ENCODE measurements around the gene ZNF469.
"Not testable (repeated sequence)": the region's sequence is repeated elsewhere in the genome, so short reads cannot be mapped to it uniquely, and the experiment has no call there.

Gene ZNF469

GRCh38 chr16:88359008-88359407 lies 23.8 kb upstream of the ZNF469 start:
- no peak for DNase-seq

- DNase-seq = not testable (repeated sequence)
Measured at GRCh38 chr16:88360401-88360800, 22.4 kb upstream of the ZNF469 start.

DNA sequence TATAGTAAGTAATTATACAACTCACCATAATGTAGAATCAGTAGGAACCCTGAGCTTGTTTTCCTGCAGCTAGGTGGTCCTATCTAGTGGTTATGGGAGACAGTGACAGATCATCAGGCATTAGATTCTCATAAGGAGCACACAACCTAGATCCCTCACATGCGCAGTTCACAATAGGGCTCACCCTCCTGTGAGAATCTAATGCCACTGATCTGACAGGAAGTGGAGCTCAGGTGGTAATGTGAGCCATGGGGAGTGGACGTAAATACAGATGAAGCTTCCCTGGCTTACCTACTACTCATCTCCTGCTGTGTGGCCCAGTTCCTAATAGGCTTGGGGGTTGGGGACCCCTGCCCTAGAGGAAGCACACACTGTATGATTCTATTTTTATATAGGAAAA lies 21.8 kb upstream of the ZNF469 start:
- DNase-seq = no peak

DNA sequence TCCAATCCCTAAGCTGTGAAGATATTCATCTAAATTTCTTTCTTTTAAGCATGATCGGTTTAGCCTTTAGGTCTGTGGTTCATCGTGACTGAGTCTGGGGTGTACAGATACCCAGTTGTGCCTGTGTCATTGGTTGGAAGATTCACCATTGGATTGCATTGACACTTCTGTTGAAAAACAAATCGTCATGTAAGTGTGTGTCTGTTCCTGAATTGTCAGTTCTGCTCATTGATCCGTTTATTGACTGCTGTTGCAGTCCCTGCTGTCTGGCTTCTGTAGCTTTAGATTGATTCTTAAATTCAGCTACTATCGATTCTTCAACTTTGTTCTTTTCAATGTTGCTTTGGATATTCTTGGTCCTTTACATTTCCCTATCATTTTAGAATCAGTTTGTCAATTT lies 21.0 kb upstream of the ZNF469 start:
- DNase-seq = no peak

- DNase-seq = no peak
Measured at GRCh38 chr16:88363239-88363891, 19.4 kb upstream of the ZNF469 start.

DNA sequence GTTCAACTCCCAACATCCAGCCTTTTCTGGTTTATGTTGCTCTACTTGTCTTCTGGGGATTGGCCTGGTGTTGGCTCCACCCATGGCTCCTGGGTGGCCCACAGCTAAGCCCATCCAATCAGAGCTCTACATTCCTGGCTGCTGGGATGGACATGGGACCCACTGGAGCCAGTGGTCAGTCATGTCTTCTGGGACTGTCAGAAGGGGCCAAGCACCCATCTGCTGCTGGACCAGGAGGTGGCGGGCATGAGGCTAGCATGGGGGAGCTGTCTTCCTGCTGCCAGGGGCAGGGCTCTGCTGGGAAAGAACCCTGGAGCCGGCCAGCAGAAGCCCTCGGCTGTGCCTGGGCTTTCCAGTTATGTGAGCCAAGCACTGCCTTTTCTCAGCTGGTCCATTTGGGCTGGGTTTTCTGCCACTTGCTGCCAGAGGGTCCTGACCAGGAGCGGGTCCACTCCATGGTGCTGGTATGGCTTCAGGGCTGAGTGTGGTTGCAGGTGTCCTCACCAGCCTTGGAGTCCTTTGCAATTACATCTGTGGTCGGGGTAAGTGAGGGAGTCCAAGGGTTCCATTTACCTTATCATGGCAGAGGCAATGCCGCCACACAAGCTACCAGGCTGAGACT lies 17.4 kb upstream of the ZNF469 start:
- DNase-seq = no peak

DNA sequence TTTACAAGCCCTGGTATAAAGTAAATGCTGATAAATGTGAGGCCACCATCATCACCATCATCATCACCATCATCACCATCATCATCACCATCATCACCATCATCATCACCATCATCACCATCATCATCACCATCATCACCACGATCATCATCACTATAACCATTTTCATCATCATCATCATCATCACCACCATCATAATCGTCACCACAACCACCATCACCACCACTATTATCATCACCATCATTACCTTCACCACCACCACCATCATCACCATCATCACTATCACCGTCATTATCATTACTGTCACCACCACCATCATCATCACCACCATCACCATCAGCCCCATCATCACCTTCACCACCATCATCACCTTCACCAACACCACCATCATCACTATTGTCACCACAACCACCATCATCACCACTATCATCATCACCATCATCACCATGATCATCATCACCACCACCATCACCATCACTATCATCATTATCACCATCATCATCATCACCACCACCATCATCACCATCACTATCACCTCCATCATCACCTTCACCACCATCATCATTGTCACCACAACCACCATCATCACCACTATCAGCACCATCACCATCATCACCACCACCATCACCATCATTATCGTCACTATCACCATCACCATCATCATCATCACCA lies 16.6 kb upstream of the ZNF469 start:
- no peak for DNase-seq

- no peak for DNase-seq
Measured at GRCh38 chr16:88366704-88367047, 16.1 kb upstream of the ZNF469 start.

GRCh38 chr16:88367560-88367959 lies 15.2 kb upstream of the ZNF469 start:
- no peak for DNase-seq

GRCh38 chr16:88368036-88368435 lies 14.7 kb upstream of the ZNF469 start:
- DNase-seq = no peak

GRCh38 chr16:88368994-88369393 lies 13.8 kb upstream of the ZNF469 start:
- no peak for DNase-seq

GRCh38 chr16:88369447-88370008 lies 13.2 kb upstream of the ZNF469 start:
- DNase-seq = no peak

DNA sequence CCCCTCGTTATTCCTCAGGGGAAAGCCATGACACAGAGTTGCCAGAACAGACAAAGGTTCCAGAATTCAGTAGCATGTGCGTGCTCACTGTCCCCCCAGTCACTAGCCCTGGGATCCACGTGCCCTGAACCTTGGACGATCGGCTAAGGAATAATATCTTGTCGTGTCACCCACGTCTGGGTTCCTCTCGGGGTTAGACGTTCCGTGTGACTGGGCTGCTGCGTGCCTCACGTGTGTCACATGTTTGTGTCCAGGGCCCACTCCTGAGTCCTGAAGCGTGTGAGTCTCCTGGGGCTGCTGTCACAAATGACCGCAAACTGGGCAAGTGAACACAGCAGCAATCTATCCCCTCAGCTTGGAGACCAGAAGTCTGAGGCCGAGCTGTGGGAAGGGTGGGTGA lies 12.4 kb upstream of the ZNF469 start:
- no peak for DNase-seq

GRCh38 chr16:88372522-88372921 lies 10.2 kb upstream of the ZNF469 start:
- DNase-seq = no peak

GRCh38 chr16:88373211-88373610 lies 9.5 kb upstream of the ZNF469 start:
- no peak for DNase-seq

DNA sequence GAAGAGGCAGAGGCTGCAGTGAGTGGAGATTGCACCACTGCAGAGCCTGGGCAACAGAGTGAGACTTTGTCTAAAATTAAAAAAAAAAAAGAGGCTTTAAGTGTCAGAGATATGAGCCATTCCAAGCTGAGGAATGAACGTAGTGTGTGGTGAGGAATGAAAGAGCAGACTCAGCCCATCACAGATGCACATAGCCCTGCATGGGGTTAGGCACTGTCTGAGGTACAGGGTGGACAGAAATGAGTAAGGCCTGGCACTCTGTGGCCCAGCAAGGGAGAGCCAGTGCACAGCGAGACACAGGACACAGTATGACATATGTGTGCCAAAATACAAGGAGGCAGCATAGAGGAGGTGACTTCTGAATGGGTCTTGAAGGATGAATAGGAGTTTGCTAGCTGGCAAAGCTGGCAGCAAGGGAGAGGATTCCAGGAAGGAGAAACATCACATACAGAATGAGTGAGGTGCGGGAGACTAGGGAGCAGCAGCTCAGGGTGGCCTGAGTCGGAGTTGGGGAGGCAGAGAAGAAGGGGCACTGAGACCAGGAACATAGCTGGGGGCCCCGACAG lies 8.7 kb upstream of the ZNF469 start:
- DNase-seq = no peak

DNA sequence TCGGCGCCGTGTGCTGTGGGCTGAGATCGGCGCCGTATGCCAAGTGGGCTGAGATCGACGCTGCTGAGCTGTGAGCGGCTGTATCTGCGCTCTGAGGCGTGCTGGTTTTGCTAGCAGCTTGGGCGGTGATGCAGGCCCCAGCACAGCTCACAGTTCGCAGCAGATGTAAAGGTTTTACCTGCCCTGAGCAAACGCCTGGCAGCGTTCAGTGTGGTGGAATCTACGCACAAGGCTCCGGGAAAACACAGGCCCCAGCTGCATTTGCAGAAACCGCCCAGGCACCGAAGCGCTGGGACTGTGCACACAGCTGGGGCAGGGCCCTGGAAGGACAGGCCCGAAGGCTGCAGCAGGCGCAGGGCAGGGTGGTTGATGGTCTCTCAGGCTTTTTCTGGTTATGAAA lies 8.0 kb upstream of the ZNF469 start:
- DNase-seq = no peak

- DNase-seq = no peak
Measured at GRCh38 chr16:88375236-88375975, 7.4 kb upstream of the ZNF469 start.

DNA sequence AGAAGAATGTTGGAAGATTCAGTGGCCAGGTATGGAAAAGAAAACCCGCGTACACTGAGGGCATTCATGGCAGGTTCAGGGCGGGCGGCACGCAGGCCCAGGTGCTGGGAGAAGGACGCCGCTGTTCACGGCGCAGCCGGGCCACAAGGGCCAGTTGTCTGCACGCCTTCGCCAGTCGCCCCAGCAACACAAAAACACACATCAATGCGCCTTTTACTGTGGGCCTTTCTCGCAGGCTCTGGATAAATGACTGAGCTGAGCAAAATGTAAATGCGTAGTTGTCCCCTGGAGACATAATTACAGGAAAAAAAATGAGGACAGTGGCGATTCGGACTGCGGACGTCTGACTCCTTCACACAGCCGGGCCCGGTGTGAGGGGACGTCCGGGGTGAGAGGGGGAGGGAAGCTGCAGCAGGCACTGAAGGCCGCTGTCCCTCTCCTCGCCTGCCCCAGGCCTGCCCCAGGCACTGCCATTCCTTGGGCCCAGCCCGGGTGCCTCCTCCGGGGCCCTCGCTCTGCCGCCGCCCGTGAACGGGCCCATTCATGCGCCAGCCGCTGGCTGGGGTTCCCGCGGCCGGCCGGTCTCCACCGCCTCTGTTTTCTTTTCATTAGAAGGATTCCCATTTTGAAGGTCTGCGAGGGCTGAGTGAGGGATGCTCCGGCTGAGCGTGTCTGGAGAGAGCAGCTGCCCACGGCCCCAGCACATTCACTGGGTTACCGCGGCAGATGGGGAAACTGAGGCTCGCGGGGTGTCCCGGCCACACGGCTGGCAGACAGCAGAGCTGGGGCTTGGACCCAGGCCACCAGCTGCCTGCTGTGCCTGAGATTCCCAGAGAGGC lies 6.5 kb upstream of the ZNF469 start:
- no peak for DNase-seq

- DNase-seq = no peak
Measured at GRCh38 chr16:88376835-88377726, 5.7 kb upstream of the ZNF469 start.

GRCh38 chr16:88377961-88378360 lies 4.8 kb upstream of the ZNF469 start:
- no peak for DNase-seq

Measured in NCI-H748 treated with DMSO at 0.1 percent for 48 hours (cell line).